ENCODE data around the gene DFFB.
A peak's percentile ranks its signal among the peaks of the same experiment; 100 is the strongest.

Gene DFFB

DNA sequence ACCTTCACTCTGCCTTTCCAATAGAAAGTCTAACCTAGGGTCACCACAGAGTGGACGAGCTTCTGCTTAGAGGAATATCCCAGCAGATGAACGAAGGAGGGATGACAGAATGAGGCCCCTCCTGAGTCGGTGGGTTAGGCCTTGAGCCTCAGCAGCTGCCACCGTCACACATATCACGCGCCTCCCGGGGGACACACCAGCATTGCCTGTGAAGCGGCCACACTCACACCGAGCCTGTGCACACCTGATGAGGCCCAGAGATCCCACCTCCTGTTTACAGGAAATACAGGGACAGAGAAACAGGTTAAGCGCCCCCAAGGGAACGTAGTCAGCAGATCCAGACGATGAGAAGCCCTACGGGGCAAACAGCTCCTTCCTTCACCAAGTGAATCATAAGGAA lies 35.8 kb upstream of the DFFB start:
- Mint-ChIP-seq H3K4me3 (no peak overlapping the region), H3K9me3 (no peaks in the 10 kb centered on the region), H3K27ac (no peak overlapping the region), H3K4me1 (peaks cover 5% of the 10 kb centered on the region), H3K27me3 (no peaks in the 10 kb centered on the region), H3K36me3 (peaks cover 85% of the 10 kb centered on the region)
- ATAC-seq: no peak

DNA sequence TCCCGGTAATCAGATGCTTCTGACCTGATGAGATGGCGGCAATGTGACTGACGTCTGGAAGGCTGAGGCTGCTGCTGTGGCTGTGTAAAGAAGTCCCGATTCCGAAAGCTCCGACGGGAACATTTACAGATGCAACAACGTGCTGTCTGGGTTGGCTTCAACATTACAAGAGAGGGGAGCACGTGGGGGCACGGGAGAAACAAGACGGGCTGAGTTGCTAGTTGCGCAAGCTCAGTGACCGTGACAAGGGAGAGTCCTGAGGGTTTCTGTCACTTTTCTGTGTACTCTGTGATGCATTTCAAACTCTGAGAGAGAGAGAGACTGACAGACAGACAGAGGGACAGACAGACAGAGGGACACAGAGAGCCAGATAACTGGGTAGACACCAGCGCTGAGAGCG lies 35.4 kb upstream of the DFFB start:
- Mint-ChIP-seq H3K9me3 (no peaks in the 10 kb centered on the region), H3K36me3 (peaks cover 88% of the 10 kb centered on the region), H3K27me3 (no peaks in the 10 kb centered on the region), H3K4me1 (peaks cover 5% of the 10 kb centered on the region), H3K4me3 (no peak overlapping the region), H3K27ac (no peak overlapping the region)
- ATAC-seq: no peak

DNA sequence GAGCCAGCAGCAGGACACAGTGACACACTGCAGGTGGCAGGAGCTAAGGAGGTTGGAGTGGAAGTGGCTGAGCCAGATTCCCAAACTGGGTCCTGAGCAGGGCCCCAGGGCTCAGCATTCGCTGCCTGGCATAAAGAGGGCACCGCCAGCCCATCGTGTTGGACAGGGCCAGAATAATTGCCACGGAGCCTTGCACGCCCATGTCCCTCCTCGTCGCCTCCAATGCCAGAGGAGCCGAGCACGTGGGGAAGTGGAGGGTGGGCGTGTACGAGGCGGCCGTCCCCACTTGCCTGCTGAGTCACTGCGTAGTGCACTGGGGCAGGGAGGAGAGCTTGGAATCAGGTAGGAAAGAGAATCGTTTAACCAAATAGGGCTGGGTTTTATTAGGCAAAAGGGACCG lies 34.9 kb upstream of the DFFB start:
- peaks cover 5% of the 10 kb centered on the region for H3K4me1 Mint-ChIP-seq
- H3K27ac Mint-ChIP-seq: no peak overlapping the region
- no peaks in the 10 kb centered on the region for H3K27me3 Mint-ChIP-seq
- ATAC-seq: no peak
- no peaks in the 10 kb centered on the region for H3K9me3 Mint-ChIP-seq
- H3K36me3 Mint-ChIP-seq: peaks cover 87% of the 10 kb centered on the region
- no peak overlapping the region for H3K4me3 Mint-ChIP-seq

DNA sequence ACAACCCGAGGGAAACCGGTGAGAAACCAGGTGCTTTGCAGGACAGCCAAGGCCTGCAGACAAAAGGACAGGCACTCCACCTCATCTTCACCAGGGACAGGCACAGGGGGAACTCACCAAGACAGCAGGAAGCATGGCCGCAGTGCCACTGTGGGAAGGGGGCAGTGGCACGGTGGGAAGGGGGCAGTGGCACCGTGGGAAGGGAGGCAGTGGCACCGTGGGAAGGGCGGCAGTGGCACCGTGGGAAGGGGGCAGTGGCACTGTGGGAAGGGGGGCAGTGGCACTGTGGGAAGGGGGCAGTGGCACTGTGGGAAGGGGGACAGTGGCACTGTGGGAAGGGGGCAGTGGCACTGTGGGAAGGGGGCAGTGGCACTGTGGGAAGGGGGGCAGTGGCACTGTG lies 32.6 kb upstream of the DFFB start:
- H3K27me3 Mint-ChIP-seq: no peaks in the 10 kb centered on the region
- H3K4me3 Mint-ChIP-seq: no peak overlapping the region
- peaks cover under 1% of the 10 kb centered on the region for H3K4me1 Mint-ChIP-seq
- H3K36me3 Mint-ChIP-seq: peaks cover 88% of the 10 kb centered on the region
- ATAC-seq: no peak
- no peaks in the 10 kb centered on the region for H3K9me3 Mint-ChIP-seq
- no peak overlapping the region for H3K27ac Mint-ChIP-seq

DNA sequence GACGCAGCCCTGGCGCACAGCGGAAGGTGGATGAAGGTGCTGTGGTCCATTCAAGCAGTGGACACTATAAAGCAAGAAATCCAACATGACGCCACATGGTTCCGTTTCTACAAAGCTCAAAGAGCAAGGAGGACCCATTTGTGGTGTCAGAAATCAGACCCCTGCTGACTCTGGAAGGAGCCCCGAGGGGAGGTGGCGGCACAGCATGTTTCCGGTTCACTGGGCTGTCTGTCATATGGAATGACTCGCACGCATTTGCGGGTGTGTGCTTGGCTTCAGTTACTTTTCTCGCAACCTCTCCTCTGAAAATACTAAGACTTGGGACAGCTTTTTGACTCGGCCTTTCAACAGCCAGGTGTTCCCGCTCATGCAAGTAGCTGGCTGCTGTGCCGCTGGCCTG lies 31.9 kb upstream of the DFFB start:
- H3K27ac Mint-ChIP-seq: no peak overlapping the region

DNA sequence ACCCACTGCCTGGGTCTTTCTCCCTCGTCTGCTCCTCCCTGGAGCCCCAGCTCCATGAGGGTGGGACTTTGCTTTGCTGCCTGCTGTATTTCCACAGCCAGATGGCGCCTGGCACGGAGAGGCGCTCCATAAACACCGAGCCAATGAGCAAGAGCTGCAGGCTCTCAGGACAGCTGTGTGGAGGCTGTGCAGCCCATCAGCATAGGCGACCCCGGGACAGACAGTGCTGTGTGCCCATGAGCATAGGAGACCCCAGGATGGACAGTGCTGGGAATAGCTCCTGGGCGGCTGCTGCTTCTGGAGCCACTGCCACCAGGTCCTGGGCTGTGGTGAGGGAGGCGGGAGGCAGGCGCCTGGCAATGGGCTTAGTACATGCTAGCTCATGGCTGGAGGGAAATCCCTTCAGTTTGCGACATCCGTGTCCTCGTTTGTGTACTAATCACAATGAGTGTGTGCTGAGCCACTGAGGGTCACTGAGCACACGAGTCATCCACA lies 29.4 kb upstream of the DFFB start:
- Mint-ChIP-seq H3K4me1 (no peaks in the 10 kb centered on the region), H3K36me3 (peaks cover 78% of the 10 kb centered on the region), H3K27ac (no peak overlapping the region), H3K4me3 (no peak overlapping the region), H3K9me3 (no peaks in the 10 kb centered on the region), H3K27me3 (no peaks in the 10 kb centered on the region)
- no peak for ATAC-seq

More for the DNA sequence above, 31.9 kb upstream of the DFFB start:
- Mint-ChIP-seq H3K36me3 (peaks cover 88% of the 10 kb centered on the region), H3K9me3 (no peaks in the 10 kb centered on the region), H3K4me1 (no peaks in the 10 kb centered on the region), H3K27me3 (no peaks in the 10 kb centered on the region), H3K4me3 (no peak overlapping the region)
- ATAC-seq: no peak

DNA sequence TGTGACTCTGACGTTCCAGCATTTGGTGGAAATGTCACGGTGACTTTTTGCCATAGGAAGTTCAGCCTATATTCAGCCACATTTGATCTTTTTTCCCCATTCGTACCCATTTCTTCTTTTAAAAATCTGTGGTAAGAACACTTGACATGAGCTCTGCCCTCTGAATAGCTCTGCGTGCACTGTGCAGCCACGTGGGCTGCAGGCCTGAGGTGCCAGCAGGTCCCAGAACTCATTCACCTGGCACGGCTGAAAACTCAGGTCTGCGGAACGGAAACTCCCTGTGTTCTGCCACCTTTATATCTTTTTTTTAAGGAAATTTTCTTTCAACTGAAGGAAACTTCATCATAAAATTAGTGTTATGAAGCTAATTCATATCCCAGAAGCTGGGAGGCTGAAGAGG lies 28.9 kb upstream of the DFFB start:
- Mint-ChIP-seq H3K4me3 (no peak overlapping the region), H3K27ac (no peak overlapping the region), H3K36me3 (peaks cover 78% of the 10 kb centered on the region), H3K9me3 (no peaks in the 10 kb centered on the region), H3K27me3 (no peaks in the 10 kb centered on the region), H3K4me1 (no peaks in the 10 kb centered on the region)
- ATAC-seq: no peak

DNA sequence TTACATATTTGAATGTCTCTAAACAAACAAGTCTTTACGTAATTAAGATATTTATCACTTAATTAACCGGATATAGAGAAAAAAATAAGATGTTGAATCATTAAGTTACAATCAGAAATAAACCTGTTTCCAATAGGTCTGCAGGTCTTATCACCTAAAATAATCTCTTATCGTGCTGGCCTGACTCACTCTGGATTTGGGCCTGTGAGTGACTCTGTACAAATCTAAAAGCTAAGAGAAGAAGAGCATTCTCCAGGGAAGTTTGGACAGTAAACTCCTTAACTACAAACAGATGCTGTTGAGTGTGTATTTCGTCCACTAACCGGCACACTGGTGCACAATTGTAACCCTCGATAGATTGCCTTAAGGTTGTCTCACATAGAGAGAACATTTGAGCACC lies 25.6 kb upstream of the DFFB start:
- Mint-ChIP-seq H3K4me3 (no peak overlapping the region), H3K36me3 (peaks cover 72% of the 10 kb centered on the region), H3K4me1 (no peaks in the 10 kb centered on the region), H3K9me3 (no peaks in the 10 kb centered on the region), H3K27ac (no peak overlapping the region), H3K27me3 (no peaks in the 10 kb centered on the region)
- no peak for ATAC-seq

DNA sequence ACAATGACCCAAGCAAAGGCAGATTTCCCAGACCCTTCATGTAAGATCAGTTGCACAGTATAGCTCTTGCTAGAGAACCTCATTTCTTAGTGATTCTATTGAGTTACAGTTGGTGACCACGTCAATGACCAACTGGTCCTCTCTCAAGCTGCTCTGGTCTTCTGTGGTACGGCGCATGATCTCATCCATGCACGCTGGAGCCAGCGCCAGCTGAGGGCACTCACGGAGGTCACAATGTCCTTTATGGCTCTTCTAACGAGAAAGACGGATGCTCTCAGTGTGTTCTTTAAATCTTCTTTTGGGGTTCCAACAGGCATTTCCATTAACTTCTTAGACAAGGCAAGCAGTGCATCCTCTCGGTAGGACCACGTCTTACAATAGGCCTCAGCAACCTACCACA lies 22.6 kb upstream of the DFFB start:
- Mint-ChIP-seq H3K27me3 (no peaks in the 10 kb centered on the region), H3K36me3 (peaks cover 78% of the 10 kb centered on the region)

DNA sequence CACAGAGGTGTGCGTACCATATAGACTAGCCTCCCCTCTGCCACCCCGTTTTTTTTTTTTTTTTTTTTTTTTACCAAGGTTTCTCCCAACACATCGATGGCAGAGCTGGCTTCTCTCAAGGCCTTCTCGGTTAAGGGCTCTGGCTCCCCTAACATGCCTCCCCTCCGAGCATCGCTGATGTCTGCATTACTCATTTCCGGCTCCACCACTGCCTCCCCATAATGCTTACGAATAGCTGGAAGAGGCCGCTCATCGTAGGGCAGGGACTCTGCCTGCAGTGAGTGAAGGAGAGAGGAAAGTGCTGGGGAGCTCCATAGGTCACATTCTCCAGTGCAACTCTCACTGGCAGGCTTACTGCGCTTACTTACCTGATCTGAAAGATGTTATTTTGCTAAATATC lies 20.9 kb upstream of the DFFB start:
- Mint-ChIP-seq H3K9me3 (peaks cover 3% of the 10 kb centered on the region), H3K27ac (no peak overlapping the region), H3K4me1 (no peaks in the 10 kb centered on the region), H3K4me3 (no peak overlapping the region), H3K27me3 (no peaks in the 10 kb centered on the region), H3K36me3 (peaks cover 79% of the 10 kb centered on the region)
- no peak for ATAC-seq

More for the DNA sequence above, 22.6 kb upstream of the DFFB start:
- H3K9me3 Mint-ChIP-seq: peaks cover 3% of the 10 kb centered on the region
- no peak overlapping the region for H3K4me3 Mint-ChIP-seq
- ATAC-seq: no peak
- no peak overlapping the region for H3K27ac Mint-ChIP-seq
- H3K4me1 Mint-ChIP-seq: no peaks in the 10 kb centered on the region

DNA sequence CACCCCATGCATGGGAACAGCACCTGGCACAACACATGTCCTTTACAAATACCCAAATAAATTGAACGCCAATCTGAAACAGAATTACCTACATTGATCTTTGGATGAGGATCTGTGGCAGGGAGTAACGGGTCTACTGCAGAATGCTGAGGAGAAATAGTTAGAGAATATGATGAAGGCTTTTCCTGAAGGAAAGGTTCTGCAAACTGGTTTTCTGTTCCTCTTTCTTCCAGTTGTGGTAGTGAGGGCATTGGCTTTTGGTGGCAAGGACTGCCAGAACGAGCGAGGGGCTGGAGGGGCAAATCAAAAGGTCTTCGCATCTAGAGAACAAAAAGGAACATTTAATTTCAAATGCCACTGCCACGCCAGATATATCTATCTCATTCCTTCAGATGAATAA lies 20.1 kb upstream of the DFFB start:
- H3K4me3 Mint-ChIP-seq: no peak overlapping the region

DNA sequence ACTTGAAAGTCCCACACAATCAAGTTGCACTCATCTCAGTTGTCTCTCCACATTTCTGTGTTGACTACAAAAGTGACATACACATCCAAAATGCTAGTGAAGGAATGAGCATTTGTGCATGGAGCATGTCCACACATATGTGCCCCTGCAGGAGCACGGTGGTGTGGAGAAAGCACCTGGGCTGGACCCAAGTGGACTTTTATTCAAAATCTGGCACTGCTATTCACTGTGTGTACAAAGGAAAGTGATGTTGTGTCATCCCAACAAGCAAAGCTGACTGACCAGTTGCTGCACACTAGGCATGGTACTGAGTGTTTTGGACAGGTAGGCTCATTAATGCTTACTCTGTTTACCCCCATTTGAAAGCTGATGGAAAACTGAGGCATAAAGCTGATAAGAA lies 19.6 kb upstream of the DFFB start:
- peaks cover 83% of the 10 kb centered on the region for H3K36me3 Mint-ChIP-seq
- no peak for ATAC-seq
- H3K4me1 Mint-ChIP-seq: no peaks in the 10 kb centered on the region
- H3K4me3 Mint-ChIP-seq: no peak overlapping the region
- peaks cover 3% of the 10 kb centered on the region for H3K9me3 Mint-ChIP-seq
- no peak overlapping the region for H3K27ac Mint-ChIP-seq
- no peaks in the 10 kb centered on the region for H3K27me3 Mint-ChIP-seq

More for the DNA sequence above, 20.1 kb upstream of the DFFB start:
- no peak for ATAC-seq
- peaks cover 81% of the 10 kb centered on the region for H3K36me3 Mint-ChIP-seq
- H3K9me3 Mint-ChIP-seq: peaks cover 3% of the 10 kb centered on the region
- H3K27me3 Mint-ChIP-seq: no peaks in the 10 kb centered on the region
- no peaks in the 10 kb centered on the region for H3K4me1 Mint-ChIP-seq
- H3K27ac Mint-ChIP-seq: no peak overlapping the region

DNA sequence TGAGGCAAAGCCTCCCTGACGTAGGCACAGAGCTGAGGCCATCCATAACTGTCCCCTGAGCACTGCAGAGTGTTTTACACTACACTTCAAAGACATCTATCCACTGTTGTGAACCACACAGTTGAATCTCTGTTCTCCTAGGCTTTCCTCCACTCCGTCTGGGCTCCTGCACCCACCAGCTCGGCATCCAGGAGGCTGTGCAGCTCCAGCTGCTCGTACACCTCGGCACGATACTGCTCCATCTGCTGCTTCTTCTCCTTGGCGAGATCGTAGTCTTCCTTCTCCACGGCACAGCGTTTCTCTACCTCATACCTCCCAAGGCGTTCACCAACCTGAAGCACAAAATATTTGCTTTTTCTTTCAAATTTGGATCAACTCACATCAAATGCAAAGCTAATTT lies 18.5 kb upstream of the DFFB start:
- no peak for ATAC-seq
- H3K4me3 Mint-ChIP-seq: no peak overlapping the region
- H3K27ac Mint-ChIP-seq: no peak overlapping the region
- H3K4me1 Mint-ChIP-seq: no peaks in the 10 kb centered on the region
- peaks cover 84% of the 10 kb centered on the region for H3K36me3 Mint-ChIP-seq
- H3K27me3 Mint-ChIP-seq: no peaks in the 10 kb centered on the region
- peaks cover 3% of the 10 kb centered on the region for H3K9me3 Mint-ChIP-seq

DNA sequence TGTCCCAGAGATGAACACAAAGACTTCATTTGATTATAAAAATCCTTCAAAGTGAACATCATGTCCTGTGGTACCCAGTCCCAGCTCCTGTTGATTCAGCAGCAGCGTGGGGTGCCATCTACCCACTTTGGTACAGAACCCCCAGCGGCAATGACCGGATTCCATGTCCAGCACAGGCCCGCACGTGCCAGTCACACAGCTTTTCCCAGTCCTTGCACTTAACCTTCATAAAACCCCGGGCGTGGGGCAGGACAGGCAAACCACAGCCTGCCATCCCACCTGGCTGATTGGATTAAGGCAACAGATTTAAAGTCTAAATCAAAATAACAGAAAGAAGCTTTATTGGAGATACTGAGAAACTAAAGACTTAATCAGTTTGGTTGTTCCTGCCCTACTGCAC lies 15.8 kb upstream of the DFFB start:
- no peak for ATAC-seq

DNA sequence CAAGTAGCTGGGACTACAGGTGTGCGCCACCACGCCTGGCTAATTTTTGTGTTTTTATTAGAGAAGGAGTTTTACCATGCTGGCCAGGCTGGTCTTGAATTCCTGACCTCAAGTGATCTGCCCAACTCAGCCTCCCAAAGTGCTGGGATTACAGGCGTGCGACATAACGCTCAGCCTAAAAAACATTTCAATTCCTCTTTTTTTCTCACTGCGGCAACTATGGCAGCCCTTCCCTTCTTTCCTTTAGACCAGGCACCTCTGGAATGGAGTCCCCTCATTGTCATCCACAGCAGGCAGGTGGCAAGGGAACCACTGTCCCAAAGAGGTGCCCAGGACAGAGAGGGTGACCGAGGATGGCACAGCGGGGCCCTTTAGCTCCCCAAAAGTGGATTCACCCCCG lies 14.4 kb upstream of the DFFB start:
- Mint-ChIP-seq H3K36me3 (peaks cover 70% of the 10 kb centered on the region), H3K4me1 (no peaks in the 10 kb centered on the region), H3K9me3 (no peaks in the 10 kb centered on the region), H3K27ac (peak overlapping the region; percentile 19), H3K27me3 (no peaks in the 10 kb centered on the region), H3K4me3 (no peak overlapping the region)
- no peak for ATAC-seq

More for the DNA sequence above, 15.8 kb upstream of the DFFB start:
- no peaks in the 10 kb centered on the region for H3K27me3 Mint-ChIP-seq
- H3K36me3 Mint-ChIP-seq: peaks cover 70% of the 10 kb centered on the region
- no peaks in the 10 kb centered on the region for H3K4me1 Mint-ChIP-seq
- peaks cover 3% of the 10 kb centered on the region for H3K9me3 Mint-ChIP-seq
- H3K27ac Mint-ChIP-seq: no peak overlapping the region
- no peak overlapping the region for H3K4me3 Mint-ChIP-seq

DNA sequence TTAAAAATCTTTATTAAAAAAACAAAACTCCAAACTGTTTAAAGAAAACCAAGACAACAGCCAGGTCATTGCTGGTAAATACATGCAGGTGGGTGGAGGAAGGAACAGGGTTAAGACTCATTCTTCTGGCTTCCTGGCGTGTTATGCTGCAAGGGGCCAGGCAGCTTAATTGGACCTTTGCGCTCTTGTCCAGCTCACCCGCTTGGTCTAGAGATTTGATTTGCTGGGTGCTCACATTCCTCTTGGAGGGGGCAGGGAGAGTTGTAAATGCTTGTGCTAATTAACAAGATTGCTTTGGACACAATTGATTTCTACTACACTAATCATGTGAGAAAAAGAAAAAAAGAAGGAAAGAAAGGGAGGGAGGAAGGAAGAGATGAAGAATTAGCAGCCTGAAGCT lies 10.7 kb upstream of the DFFB start:
- no peaks in the 10 kb centered on the region for H3K4me1 Mint-ChIP-seq
- peaks cover 54% of the 10 kb centered on the region for H3K36me3 Mint-ChIP-seq
- H3K27me3 Mint-ChIP-seq: no peaks in the 10 kb centered on the region
- H3K27ac Mint-ChIP-seq: no peak overlapping the region
- ATAC-seq: no peak
- no peak overlapping the region for H3K4me3 Mint-ChIP-seq
- H3K9me3 Mint-ChIP-seq: no peaks in the 10 kb centered on the region

DNA sequence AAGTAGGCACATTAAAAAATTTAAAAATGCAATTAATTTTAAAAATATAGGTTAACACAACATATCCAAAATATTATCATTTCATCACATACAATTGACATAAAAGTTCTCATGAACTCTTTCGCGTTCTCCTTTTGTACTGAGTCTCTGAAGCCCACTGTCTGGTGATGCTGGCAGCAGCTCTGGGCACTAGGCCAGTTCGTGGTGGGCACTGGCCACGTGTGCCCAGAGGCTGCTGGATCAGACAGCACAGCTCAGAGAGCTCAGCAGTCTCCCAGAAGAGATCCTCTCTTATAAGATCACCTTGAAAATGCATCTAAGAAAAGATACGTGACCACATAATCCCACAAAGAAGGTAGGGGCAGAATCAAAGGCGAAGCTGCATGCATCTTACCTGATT lies 10.2 kb upstream of the DFFB start:
- Mint-ChIP-seq H3K36me3 (peaks cover 49% of the 10 kb centered on the region), H3K27me3 (no peaks in the 10 kb centered on the region), H3K4me1 (no peaks in the 10 kb centered on the region), H3K27ac (no peak overlapping the region), H3K4me3 (no peak overlapping the region), H3K9me3 (no peaks in the 10 kb centered on the region)
- no peak for ATAC-seq

Data from stimulated activated memory B cell treated with anti-CD40 and anti-IgM and Interleukin-4, amounts not matched to agents 10 μg/mL and 1 μg/mL and 100 μg/mL, for 72 hours (primary cell).